Activated CD8-positive, alpha-beta memory T cell treated with anti-CD3 and anti-CD28 coated beads for 1 hour (primary cell): Measurements from ENCODE around the gene AGFG2.
"Not testable (repeated sequence)": the region's sequence is repeated elsewhere in the genome, so short reads cannot be mapped to it uniquely, and the experiment has no call there.

Source experiments
- DNase-seq, 2 donors: peaks; one replicate each; pipeline ENCODE4 v3.0.0-alpha.2; 2020; ENCODE audit warnings: low read depth in 1 of 2; ENCODE audit errors: extremely low read depth in 1 of 2

AGFG2 gene

GRCh38 chr7:100520138-100520537 is 18.9 kb upstream of the AGFG2 start:
- DNase-seq = no peak

- no peak for DNase-seq
Measured at GRCh38 chr7:100521076-100521475, 17.9 kb upstream of the AGFG2 start.

- DNase-seq = not testable (repeated sequence)
Measured at GRCh38 chr7:100521909-100522593, 17.0 kb upstream of the AGFG2 start.

- not testable (repeated sequence) for DNase-seq
Measured at GRCh38 chr7:100523192-100523591, 15.8 kb upstream of the AGFG2 start.

- DNase-seq = not testable (repeated sequence)
Measured at GRCh38 chr7:100528108-100528866, 10.7 kb upstream of the AGFG2 start.

GRCh38 chr7:100532165-100533022 is 6.6 kb upstream of the AGFG2 start:
- DNase-seq = no peak

GRCh38 chr7:100535982-100536381 is 3.0 kb upstream of the AGFG2 start:
- DNase-seq = not testable (repeated sequence)

GRCh38 chr7:100536695-100537094 is 2.3 kb upstream of the AGFG2 start:
- not testable (repeated sequence) for DNase-seq

- DNase-seq = no peak
Measured at GRCh38 chr7:100538348-100538653, 702 bp upstream of the AGFG2 start.

GRCh38 chr7:100539436-100540006 is 518 bp downstream of the AGFG2 start:
- no peak for DNase-seq

- DNase-seq = no peak
Measured at GRCh38 chr7:100540073-100540723, 1.2 kb downstream of the AGFG2 start.

GRCh38 chr7:100541309-100541708 is 2.3 kb downstream of the AGFG2 start:
- not testable (repeated sequence) for DNase-seq

GRCh38 chr7:100543586-100543985 is 4.6 kb downstream of the AGFG2 start:
- DNase-seq = no peak

- no peak for DNase-seq
Measured at GRCh38 chr7:100544386-100544785, 5.4 kb downstream of the AGFG2 start.

GRCh38 chr7:100544967-100545359 is 6.0 kb downstream of the AGFG2 start:
- DNase-seq = no peak

- DNase-seq = no peak
Measured at GRCh38 chr7:100545360-100546128, 6.5 kb downstream of the AGFG2 start.

- no peak for DNase-seq
Measured at GRCh38 chr7:100546129-100546925, 7.3 kb downstream of the AGFG2 start.

GRCh38 chr7:100546926-100547800 is 8.2 kb downstream of the AGFG2 start:
- DNase-seq = no peak
